Stimulated activated effector memory CD8-positive, alpha-beta T cell treated with anti-CD3 and anti-CD28 coated beads, Interleukin-12 subunit alpha, Interleukin-12 subunit beta, amount 100 ng/mL, for 72 hours (primary cell): Measurements from ENCODE around the gene MAPKAP1.

ENCODE experiments used
- ATAC-seq: fragments of 150-1000 bp; cut with Tn5 transposase; 2 replicates; pipeline ENCODE4 v1.10.0; 2021
- DNase-seq, 2 donors: peaks; one replicate each; pipeline ENCODE4 v3.0.0; 2021 to 2022; ENCODE audit warnings: low spot score in 2 of 2
- H3K27ac Mint-ChIP-seq: one replicate; pipeline ENCODE4 v1.8.0; 2022; ENCODE audit warnings: mild to moderate bottlenecking, mixed read lengths
- H3K36me3 Mint-ChIP-seq: one replicate; pipeline ENCODE4 v1.8.0; 2022; ENCODE audit warnings: mild to moderate bottlenecking, mixed read lengths
- H3K4me1 Mint-ChIP-seq: one replicate; pipeline ENCODE4 v1.8.0; 2022; ENCODE audit warnings: mixed read lengths
- H3K4me3 Mint-ChIP-seq: one replicate; pipeline ENCODE4 v1.8.0; 2022; ENCODE audit warnings: mild to moderate bottlenecking, mixed read lengths
- H3K9me3 Mint-ChIP-seq: one replicate; pipeline ENCODE4 v1.8.0; 2022; ENCODE audit warnings: mixed read lengths

MAPKAP1 gene

DNA sequence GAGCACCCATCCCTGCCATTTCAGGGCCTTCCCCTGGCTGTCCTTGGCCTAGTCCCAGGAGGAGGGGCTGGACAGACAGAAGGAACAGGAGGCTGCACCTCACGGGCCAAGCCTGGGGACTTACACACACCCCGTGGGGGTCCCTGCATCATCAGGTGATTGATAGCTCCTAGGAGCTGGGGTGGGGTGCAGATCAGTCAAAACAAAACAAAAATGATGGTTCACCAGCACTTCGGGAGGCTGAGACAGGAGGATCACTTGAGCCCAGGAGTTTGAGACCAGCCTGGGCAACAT, 276.0 kb downstream of the MAPKAP1 start:
- no peak overlapping the region for H3K4me3 Mint-ChIP-seq
- no peaks in the 10 kb centered on the region for H3K9me3 Mint-ChIP-seq
- H3K4me1 Mint-ChIP-seq: no peaks in the 10 kb centered on the region
- peaks cover 5% of the 10 kb centered on the region for H3K36me3 Mint-ChIP-seq
- DNase-seq: no peak
- no peak for ATAC-seq
- no peak overlapping the region for H3K27ac Mint-ChIP-seq

GRCh38 chr9:125430161-125431011, 276.6 kb downstream of the MAPKAP1 start:
- DNase-seq (no peak), ATAC-seq (no peak)
- no peak overlapping the region for H3K27ac Mint-ChIP-seq
- no peaks in the 10 kb centered on the region for H3K4me1 Mint-ChIP-seq
- peaks cover 5% of the 10 kb centered on the region for H3K36me3 Mint-ChIP-seq
- no peak overlapping the region for H3K4me3 Mint-ChIP-seq
- H3K9me3 Mint-ChIP-seq: no peaks in the 10 kb centered on the region

DNA sequence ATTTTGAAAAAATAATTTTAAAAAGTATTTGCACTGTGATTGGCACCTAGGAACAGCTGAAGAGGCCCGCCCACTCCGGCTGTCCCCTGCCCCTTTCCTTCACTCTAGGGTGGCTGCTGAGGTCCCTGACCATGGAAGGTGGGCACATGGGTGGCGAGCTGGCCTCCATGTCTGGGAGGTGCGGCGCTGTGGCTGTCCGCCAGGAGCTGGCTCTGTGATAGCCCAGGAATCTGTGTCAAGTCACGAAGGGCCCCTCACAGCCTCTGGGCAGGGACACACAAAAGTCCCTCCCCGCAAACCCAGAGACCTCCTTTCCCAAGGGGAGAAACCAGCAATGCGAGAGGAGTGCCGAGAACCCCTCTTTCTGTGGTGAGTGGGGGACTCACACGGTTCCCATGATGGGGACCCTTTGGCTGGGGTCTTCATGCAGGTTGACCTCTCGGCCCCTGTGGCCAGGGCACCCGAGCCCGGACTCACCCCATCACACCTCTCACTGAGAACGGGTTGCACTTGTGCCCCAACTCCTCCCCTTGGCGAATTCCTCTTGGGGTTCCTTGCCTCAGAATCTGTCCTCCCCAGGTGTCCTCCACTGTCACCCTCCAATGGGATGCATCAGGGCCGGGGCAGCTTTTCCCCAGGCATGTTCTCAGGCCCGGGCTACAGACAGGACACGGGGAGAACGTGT, 277.4 kb downstream of the MAPKAP1 start:
- Mint-ChIP-seq H3K9me3 (no peaks in the 10 kb centered on the region), H3K36me3 (peaks cover 2% of the 10 kb centered on the region), H3K4me3 (no peak overlapping the region), H3K4me1 (no peaks in the 10 kb centered on the region), H3K27ac (no peak overlapping the region)
- ATAC-seq (no peak), DNase-seq (no peak)

- H3K27ac Mint-ChIP-seq: no peak overlapping the region
- H3K4me1 Mint-ChIP-seq: no peaks in the 10 kb centered on the region
- DNase-seq (no peak), ATAC-seq (no peak)
- H3K36me3 Mint-ChIP-seq: no peaks in the 10 kb centered on the region
- H3K4me3 Mint-ChIP-seq: no peak overlapping the region
- H3K9me3 Mint-ChIP-seq: no peaks in the 10 kb centered on the region
Measured at GRCh38 chr9:125428902-125429467, 278.0 kb downstream of the MAPKAP1 start.

DNA sequence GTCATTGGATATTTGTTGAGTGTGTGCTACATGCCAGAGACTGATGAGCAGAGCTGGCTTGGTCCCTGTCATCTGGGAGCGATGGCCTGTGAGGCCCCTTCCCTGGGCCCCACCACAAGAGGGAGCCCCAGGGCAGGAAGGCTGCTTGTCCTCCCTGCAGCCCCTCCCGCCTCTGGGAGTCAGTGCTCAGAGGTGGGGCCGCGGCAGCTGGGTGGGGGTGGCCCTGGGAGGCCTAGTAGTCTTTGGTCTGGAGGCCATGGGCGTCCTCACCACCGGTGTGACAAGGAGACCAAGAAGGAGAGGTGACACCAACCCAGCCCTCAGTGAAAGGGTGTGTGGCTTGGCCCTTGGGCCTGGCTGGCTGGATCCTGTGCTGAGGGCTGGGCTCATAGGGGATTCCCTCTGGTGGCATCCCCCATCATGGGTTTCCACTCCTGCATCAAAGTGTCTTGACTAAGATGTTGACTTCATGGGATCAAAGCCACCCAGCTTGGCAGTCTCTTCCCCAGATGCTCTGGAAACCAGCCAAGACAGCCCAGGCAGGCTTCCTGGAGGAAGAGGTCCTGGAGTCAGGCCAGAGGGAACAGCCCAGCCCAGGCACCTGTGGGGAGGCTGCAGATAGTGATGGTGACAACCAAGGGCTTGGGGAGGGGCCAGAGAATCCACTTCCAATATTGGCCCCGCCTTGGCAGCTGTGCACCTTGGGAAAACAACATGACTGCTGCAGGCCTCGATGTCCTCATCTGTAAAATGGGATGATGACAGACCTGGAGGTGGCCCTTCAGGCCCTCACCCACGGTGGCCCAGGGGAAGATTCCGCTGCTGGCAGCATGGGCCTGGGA, 278.7 kb downstream of the MAPKAP1 start:
- peak in 1 of 2 donors; percentile 67 for DNase-seq
- ATAC-seq: peak; percentile 22
- H3K9me3 Mint-ChIP-seq: no peaks in the 10 kb centered on the region

GRCh38 chr9:125427556-125427955, 279.5 kb downstream of the MAPKAP1 start:
- Mint-ChIP-seq H3K36me3 (no peaks in the 10 kb centered on the region), H3K4me3 (no peak overlapping the region), H3K27ac (no peak overlapping the region), H3K4me1 (no peaks in the 10 kb centered on the region), H3K9me3 (no peaks in the 10 kb centered on the region)
- ATAC-seq (no peak), DNase-seq (no peak)

More for the DNA sequence above, 278.7 kb downstream of the MAPKAP1 start:
- no peak overlapping the region for H3K27ac Mint-ChIP-seq
- no peak overlapping the region for H3K4me3 Mint-ChIP-seq
- no peaks in the 10 kb centered on the region for H3K36me3 Mint-ChIP-seq
- H3K4me1 Mint-ChIP-seq: no peaks in the 10 kb centered on the region

GRCh38 chr9:125426926-125427325, 280.1 kb downstream of the MAPKAP1 start:
- Mint-ChIP-seq H3K27ac (no peak overlapping the region), H3K4me1 (no peaks in the 10 kb centered on the region), H3K36me3 (no peaks in the 10 kb centered on the region), H3K9me3 (no peaks in the 10 kb centered on the region), H3K4me3 (no peak overlapping the region)
- DNase-seq (no peak), ATAC-seq (no peak)

DNA sequence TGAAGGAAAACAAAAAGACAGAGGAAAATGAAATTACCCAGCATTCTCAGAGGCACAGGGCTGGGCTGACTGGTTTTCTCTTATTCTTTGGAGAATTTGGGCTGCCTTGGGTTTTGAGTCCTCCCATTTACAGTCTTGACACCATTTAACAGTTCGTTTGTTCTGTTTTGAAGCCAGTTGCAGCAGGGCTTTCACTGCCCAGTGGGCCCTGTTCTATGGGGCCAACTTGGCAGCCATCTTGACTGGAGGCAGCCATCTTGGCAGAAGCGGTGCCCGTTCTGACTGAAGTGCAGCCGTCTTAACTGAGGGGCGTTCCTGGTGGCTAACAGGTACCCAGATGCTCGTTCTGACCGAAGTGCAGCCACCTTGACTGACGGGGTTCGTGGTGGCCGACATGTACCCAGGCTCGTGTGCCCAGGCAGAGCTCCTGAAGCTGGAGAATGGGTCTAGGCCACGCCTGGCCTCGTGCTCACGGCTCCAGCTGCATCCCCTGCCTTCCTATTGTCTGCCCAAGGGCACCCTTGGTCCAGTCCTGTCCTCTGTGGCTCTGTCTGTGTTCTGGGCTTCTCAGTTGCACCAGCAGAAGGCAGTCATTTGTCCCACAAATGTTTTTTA, 281.0 kb downstream of the MAPKAP1 start:
- no peak overlapping the region for H3K27ac Mint-ChIP-seq
- H3K4me1 Mint-ChIP-seq: no peaks in the 10 kb centered on the region
- no peak overlapping the region for H3K4me3 Mint-ChIP-seq

DNA sequence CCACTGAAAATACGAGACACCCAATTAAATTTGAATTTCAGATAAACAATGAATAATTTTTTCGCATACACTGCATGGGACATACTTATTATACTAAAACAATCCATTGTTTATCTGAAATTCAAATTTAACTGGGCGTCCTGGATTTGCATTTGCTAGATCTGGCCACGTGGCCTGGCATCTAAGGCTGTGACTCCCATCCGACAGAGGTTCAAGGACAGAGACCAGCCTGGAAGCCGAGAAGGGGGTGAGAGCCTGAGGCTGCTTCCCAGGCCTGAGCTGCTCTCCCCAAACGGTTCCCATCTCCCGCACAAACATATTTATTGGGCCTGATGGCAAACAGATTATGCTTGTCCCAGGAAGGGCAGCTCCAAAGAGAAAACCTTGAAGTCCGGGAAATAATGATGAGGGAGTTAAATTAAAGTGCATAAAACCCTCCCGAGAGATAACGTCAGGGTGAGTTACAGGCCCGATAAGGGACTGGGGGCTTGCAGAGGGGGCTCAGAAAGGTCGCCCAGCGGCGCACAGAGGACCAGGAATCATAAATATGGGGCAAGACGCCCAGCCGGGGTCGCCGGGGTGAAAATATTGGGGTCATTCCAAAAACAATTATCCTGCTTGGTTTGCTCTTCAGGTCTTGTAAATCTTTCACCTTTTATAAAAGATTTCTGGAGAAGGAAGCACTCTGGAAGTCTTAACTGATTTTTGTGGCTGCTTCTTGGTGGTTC, 281.7 kb downstream of the MAPKAP1 start:
- Mint-ChIP-seq H3K9me3 (no peaks in the 10 kb centered on the region), H3K4me3 (no peak overlapping the region), H3K27ac (no peak overlapping the region), H3K4me1 (no peaks in the 10 kb centered on the region), H3K36me3 (no peaks in the 10 kb centered on the region)
- DNase-seq: no peak
- ATAC-seq: no peak

More for the DNA sequence above, 281.0 kb downstream of the MAPKAP1 start:
- ATAC-seq (no peak), DNase-seq (no peak)
- H3K36me3 Mint-ChIP-seq: no peaks in the 10 kb centered on the region
- no peaks in the 10 kb centered on the region for H3K9me3 Mint-ChIP-seq

GRCh38 chr9:125423964-125424363, 283.0 kb downstream of the MAPKAP1 start:
- Mint-ChIP-seq H3K27ac (no peak overlapping the region), H3K36me3 (no peaks in the 10 kb centered on the region), H3K9me3 (no peaks in the 10 kb centered on the region), H3K4me1 (no peaks in the 10 kb centered on the region), H3K4me3 (no peak overlapping the region)
- DNase-seq (no peak), ATAC-seq (no peak)

- H3K27ac Mint-ChIP-seq: no peak overlapping the region
- no peaks in the 10 kb centered on the region for H3K9me3 Mint-ChIP-seq
- DNase-seq (no peak), ATAC-seq (no peak)
- H3K4me3 Mint-ChIP-seq: no peak overlapping the region
- H3K36me3 Mint-ChIP-seq: no peaks in the 10 kb centered on the region
- no peaks in the 10 kb centered on the region for H3K4me1 Mint-ChIP-seq
Measured at GRCh38 chr9:125422853-125423252, 284.2 kb downstream of the MAPKAP1 start.

- Mint-ChIP-seq H3K36me3 (no peaks in the 10 kb centered on the region), H3K4me3 (no peak overlapping the region), H3K9me3 (no peaks in the 10 kb centered on the region), H3K27ac (no peak overlapping the region), H3K4me1 (no peaks in the 10 kb centered on the region)
- ATAC-seq (no peak), DNase-seq (no peak)
Measured at GRCh38 chr9:125421591-125422181, 285.3 kb downstream of the MAPKAP1 start.

DNA sequence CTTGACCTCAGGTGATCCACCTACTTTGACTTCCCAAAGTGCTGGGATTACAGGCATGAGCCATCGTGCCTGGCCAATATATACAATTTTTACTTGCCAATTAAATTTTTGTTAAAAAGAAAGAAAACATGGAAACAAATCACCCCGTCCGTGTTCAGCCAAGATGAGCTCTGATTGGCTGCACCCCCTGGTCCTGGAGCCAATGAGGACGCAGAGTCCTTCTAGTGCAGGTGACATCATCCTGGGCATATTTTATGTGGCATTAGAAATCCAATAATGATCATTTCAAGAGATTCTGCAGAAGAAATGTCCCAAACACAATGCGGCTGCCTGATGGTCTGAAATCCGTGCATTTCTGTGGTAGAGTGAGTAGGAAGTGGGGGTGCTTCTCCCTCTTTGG, 285.8 kb downstream of the MAPKAP1 start:
- H3K9me3 Mint-ChIP-seq: no peaks in the 10 kb centered on the region
- no peak overlapping the region for H3K27ac Mint-ChIP-seq
- ATAC-seq (no peak), DNase-seq (no peak)
- no peaks in the 10 kb centered on the region for H3K36me3 Mint-ChIP-seq
- H3K4me1 Mint-ChIP-seq: no peaks in the 10 kb centered on the region
- no peak overlapping the region for H3K4me3 Mint-ChIP-seq

GRCh38 chr9:125418404-125418803, 288.6 kb downstream of the MAPKAP1 start:
- Mint-ChIP-seq H3K4me3 (no peak overlapping the region), H3K36me3 (no peaks in the 10 kb centered on the region), H3K9me3 (no peaks in the 10 kb centered on the region), H3K4me1 (no peaks in the 10 kb centered on the region), H3K27ac (no peak overlapping the region)
- no peak for DNase-seq
- no peak for ATAC-seq
